ENCODE data around the gene CYB5D1. TPM values are rescaled to one million over a fixed set of nuclear protein-coding genes. Genes with fewer than 3 reads are reported as not detected.

Gene CYB5D1
- total RNA-seq, 1 experiment from 2014 or later, result 18.7 TPM

DNA sequence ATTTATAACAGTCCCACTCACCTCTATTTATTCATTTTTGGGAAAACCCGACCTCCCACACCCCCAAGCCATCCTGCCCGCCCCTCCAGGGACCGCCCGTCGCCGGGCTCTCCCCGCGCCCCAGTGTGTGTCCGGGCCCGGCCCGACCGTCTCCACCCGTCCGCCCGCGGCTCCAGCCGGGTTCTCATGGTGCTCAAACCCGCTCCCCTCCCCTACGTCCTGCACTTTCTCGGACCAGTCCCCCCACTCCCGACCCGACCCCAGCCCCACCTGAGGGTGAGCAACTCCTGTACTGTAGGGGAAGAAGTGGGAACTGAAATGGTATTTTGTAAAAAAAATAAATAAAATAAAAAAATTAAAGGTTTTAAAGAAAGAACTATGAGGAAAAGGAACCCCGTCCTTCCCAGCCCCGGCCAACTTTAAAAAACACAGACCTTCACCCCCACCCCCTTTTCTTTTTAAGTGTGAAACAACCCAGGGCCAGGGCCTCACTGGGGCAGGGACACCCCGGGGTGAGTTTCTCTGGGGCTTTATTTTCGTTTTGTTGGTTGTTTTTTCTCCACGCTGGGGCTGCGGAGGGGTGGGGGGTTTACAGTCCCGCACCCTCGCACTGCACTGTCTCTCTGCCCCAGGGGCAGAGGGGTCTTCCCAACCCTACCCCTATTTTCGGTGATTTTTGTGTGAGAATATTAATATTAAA, 3.6 kb upstream of the CYB5D1 start:
- Histone ChIP-seq H3K27me3 (replicated peaks; ENCODE audit: insufficient read depth, low read depth, low read length, poor library complexity) (no peaks in the 10 kb centered on the region), H3K4me3 (ENCODE audit: low read depth, low read length, poor library complexity, severe bottlenecking) (no peak overlapping the region), H3K4me1 (ENCODE audit: insufficient read depth, low read length, poor library complexity, severe bottlenecking) (peaks cover 15% of the 10 kb centered on the region), H3K36me3 (ENCODE audit: insufficient read depth, low read length, poor library complexity, severe bottlenecking) (peaks cover 46% of the 10 kb centered on the region), H3K27ac (ENCODE audit: low read depth, low read length, poor library complexity, severe bottlenecking) (no peak overlapping the region), H3K9me3 (ENCODE audit: low read depth, low read length, poor library complexity, severe bottlenecking) (no peaks in the 10 kb centered on the region)
- TF ChIP-seq, protein P1, sequence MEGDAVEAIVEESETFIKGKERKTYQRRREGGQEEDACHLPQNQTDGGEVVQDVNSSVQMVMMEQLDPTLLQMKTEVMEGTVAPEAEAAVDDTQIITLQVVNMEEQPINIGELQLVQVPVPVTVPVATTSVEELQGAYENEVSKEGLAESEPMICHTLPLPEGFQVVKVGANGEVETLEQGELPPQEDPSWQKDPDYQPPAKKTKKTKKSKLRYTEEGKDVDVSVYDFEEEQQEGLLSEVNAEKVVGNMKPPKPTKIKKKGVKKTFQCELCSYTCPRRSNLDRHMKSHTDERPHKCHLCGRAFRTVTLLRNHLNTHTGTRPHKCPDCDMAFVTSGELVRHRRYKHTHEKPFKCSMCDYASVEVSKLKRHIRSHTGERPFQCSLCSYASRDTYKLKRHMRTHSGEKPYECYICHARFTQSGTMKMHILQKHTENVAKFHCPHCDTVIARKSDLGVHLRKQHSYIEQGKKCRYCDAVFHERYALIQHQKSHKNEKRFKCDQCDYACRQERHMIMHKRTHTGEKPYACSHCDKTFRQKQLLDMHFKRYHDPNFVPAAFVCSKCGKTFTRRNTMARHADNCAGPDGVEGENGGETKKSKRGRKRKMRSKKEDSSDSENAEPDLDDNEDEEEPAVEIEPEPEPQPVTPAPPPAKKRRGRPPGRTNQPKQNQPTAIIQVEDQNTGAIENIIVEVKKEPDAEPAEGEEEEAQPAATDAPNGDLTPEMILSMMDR (conservative IDR thresholded peaks at IDR 0.05; ENCODE audit: low read depth, low read length), result no peak
- TF ChIP-seq EZH2 (IDR thresholded peaks at IDR 0.05; ENCODE audit: borderline replicate concordance, low read depth, low read length, poor library complexity, severe bottlenecking), result no peak
- no peak for DNase-seq (ENCODE audit: low spot score)
- BruUV-seq (replicated peaks), result TSS peak; percentile 14
- intact Hi-C loops (cut with micrococcal nuclease; ENCODE audit: unreplicated experiment), result no loop called here
- ChIA-PET POLR2A (ENCODE audit: low non-redundant PET) (no interaction called here), CTCF (no interaction called here)

DNA sequence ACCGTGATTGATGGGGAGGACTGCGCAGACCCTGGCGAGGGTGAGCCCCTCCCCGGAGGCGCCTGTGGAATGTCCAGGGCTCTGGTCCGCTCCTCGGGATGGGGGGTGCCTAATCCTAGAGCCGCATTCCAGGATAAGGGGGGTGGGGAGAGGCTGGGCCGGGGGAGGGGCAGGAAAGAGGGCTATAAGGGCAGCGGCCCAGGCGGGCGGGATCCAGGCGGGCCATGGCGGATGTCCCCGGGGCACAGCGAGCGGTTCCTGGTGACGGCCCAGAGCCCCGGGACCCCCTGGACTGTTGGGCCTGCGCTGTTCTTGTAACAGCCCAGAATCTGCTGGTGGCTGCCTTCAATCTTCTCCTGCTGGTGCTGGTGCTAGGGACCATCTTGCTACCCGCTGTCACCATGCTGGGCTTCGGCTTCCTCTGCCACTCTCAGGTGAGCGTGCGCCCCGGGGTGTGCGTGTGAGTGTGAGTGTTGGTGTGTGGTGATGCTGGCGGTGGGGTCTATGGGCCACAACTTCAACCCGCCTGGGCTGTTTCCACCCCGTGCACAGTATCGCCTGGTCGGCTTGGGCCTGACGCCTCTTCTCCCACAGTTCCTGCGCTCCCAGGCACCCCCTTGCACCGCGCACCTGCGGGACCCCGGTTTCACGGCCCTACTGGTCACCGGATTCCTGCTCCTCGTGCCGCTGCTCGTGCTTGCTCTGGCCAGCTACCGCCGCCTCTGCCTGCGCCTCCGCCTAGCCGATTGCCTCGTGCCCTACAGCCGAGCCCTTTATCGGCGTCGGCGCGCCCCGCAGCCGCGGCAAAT, 2.7 kb upstream of the CYB5D1 start, which contains the start of gene TMEM88:
TSS of gene TMEM88 (plus strand) at position 216 of the 809 bp plus-strand sequence. CDS start at position 225, 9 bp downstream.
- no peak for TF ChIP-seq EZH2 (IDR thresholded peaks at IDR 0.05; ENCODE audit: borderline replicate concordance, low read depth, low read length, poor library complexity, severe bottlenecking)
- TF ChIP-seq, protein P1 (conservative IDR thresholded peaks at IDR 0.05; ENCODE audit: low read depth, low read length), result no peak
- Histone ChIP-seq H3K27me3 (replicated peaks; ENCODE audit: insufficient read depth, low read depth, low read length, poor library complexity) (no peaks in the 10 kb centered on the region), H3K36me3 (ENCODE audit: insufficient read depth, low read length, poor library complexity, severe bottlenecking) (peaks cover 38% of the 10 kb centered on the region), H3K4me3 (ENCODE audit: low read depth, low read length, poor library complexity, severe bottlenecking) (peak within 1 kb of the TSS; percentile 65), H3K27ac (ENCODE audit: low read depth, low read length, poor library complexity, severe bottlenecking) (peak within 1 kb of the TSS; percentile 93), H3K4me1 (ENCODE audit: insufficient read depth, low read length, poor library complexity, severe bottlenecking) (peaks cover 18% of the 10 kb centered on the region), H3K9me3 (ENCODE audit: low read depth, low read length, poor library complexity, severe bottlenecking) (no peaks in the 10 kb centered on the region)
- intact Hi-C loops (cut with micrococcal nuclease; ENCODE audit: unreplicated experiment), result no loop called here
- no TSS peak for BruUV-seq (replicated peaks)
- CTCF ChIA-PET, result interaction anchor here (0.6 kb wide), 2 partner anchors 112 to 135 kb away, joined by 5 to 8 read pairs; no protein-coding TSS in a partner anchor
- DNase-seq (ENCODE audit: low spot score), result no peak
- POLR2A ChIA-PET (ENCODE audit: low non-redundant PET), result no interaction called here

DNA sequence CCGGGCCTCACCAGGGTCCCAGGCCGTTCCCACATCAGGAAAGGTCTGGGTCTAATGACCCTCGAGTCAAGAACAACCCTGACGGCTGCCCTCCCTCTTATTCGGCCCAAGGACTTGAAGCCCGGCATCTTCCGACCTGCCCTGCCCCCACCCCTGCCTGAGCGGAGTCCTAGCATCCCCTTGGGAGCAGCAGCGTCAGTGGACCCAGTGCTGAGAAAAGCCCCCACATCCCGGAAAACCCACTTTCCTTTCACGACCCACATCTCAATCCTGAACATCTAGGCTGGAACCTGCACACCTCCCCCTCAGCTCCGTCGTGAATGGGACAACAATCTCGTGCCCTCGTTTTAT, 2.2 kb upstream of the CYB5D1 start:
- ChIA-PET POLR2A (ENCODE audit: low non-redundant PET) (no interaction called here), CTCF (interaction anchor here (0.6 kb wide), 2 partner anchors 112 to 134 kb away, joined by 5 to 8 read pairs; no protein-coding TSS in a partner anchor)
- Histone ChIP-seq H3K36me3 (ENCODE audit: insufficient read depth, low read length, poor library complexity, severe bottlenecking) (peaks cover 32% of the 10 kb centered on the region), H3K27me3 (replicated peaks; ENCODE audit: insufficient read depth, low read depth, low read length, poor library complexity) (no peaks in the 10 kb centered on the region), H3K9me3 (ENCODE audit: low read depth, low read length, poor library complexity, severe bottlenecking) (no peaks in the 10 kb centered on the region), H3K27ac (ENCODE audit: low read depth, low read length, poor library complexity, severe bottlenecking) (peak overlapping the region; percentile 93), H3K4me3 (ENCODE audit: low read depth, low read length, poor library complexity, severe bottlenecking) (peak overlapping the region; percentile 65), H3K4me1 (ENCODE audit: insufficient read depth, low read length, poor library complexity, severe bottlenecking) (peaks cover 18% of the 10 kb centered on the region)
- no TSS peak for BruUV-seq (replicated peaks)
- intact Hi-C loops (cut with micrococcal nuclease; ENCODE audit: unreplicated experiment), result no loop called here
- no peak for DNase-seq (ENCODE audit: low spot score)
- TF ChIP-seq, protein P1 (conservative IDR thresholded peaks at IDR 0.05; ENCODE audit: low read depth, low read length), result no peak
- TF ChIP-seq EZH2 (IDR thresholded peaks at IDR 0.05; ENCODE audit: borderline replicate concordance, low read depth, low read length, poor library complexity, severe bottlenecking), result no peak
